Mesenchymal stem cell (in vitro differentiated cells and primary cell): ENCODE results near the gene VCAM1.

Experiments
- DNase-seq: peaks from one replicate; pipeline ENCODE4 v3.0.0-alpha.2; 2013
- H2AFZ ChIP-seq: one replicate; pipeline ENCODE4 v1.6.1; 2013; ENCODE audit warnings: low read depth, mild to moderate bottlenecking, control low read depth, inconsistent platforms, low read length, moderate library complexity
- H2AK5ac ChIP-seq: 2 replicates; pipeline ENCODE4 v1.6.1; 2013; ENCODE audit warnings: low read length, moderate library complexity, mild to moderate bottlenecking, inconsistent platforms; ENCODE audit not compliant: severe bottlenecking
- H2BK120ac ChIP-seq: one replicate; pipeline ENCODE4 v1.6.1; 2013; ENCODE audit warnings: low read depth, mild to moderate bottlenecking, inconsistent platforms, low read length, moderate library complexity
- H2BK12ac ChIP-seq, 2 experiments: one replicate each; pipeline ENCODE4 v1.6.1; 2013; ENCODE audit warnings: inconsistent platforms in 2 of 2, low read length in 2 of 2, mild to moderate bottlenecking in 2 of 2, moderate library complexity in 2 of 2, control low read depth in 1 of 2
- H2BK15ac ChIP-seq: one replicate; pipeline ENCODE4 v1.6.1; 2013; ENCODE audit warnings: mild to moderate bottlenecking, low read depth, inconsistent platforms; ENCODE audit not compliant: poor library complexity, severe bottlenecking
- H2BK5ac ChIP-seq: 2 replicates; pipeline ENCODE4 v1.6.1; 2013; ENCODE audit warnings: low read depth, mild to moderate bottlenecking, low read length, control low read depth, inconsistent platforms; ENCODE audit not compliant: poor library complexity, severe bottlenecking
- H3K14ac ChIP-seq, 2 experiments: one replicate each; pipeline ENCODE4 v1.6.1; 2013; ENCODE audit warnings: inconsistent platforms in 2 of 2, low read length in 2 of 2, control low read depth in 1 of 2, mild to moderate bottlenecking in 1 of 2, moderate library complexity in 1 of 2
- H3K18ac ChIP-seq, 2 experiments: one replicate each; pipeline ENCODE4 v1.6.1; 2013; ENCODE audit warnings: inconsistent platforms in 2 of 2, low read length in 2 of 2, control low read depth in 1 of 2, low read depth in 1 of 2, mild to moderate bottlenecking in 1 of 2
- H3K23ac ChIP-seq, 2 experiments: one replicate each; pipeline ENCODE4 v1.6.1; 2013; ENCODE audit warnings: inconsistent platforms in 2 of 2, low read length in 2 of 2, mild to moderate bottlenecking in 2 of 2, moderate library complexity in 2 of 2, control low read depth in 1 of 2
- H3K27ac ChIP-seq: 2 replicates; pipeline ENCODE4 v1.5.1; 2013; ENCODE audit warnings: mild to moderate bottlenecking, moderate library complexity, low read length, control low read depth, inconsistent platforms; ENCODE audit not compliant: poor library complexity, severe bottlenecking
- H3K27me3 ChIP-seq, 2 experiments: 2 replicates each; pipeline versions ENCODE4 v1.6.1 to v1.7.0; 2013; ENCODE audit warnings: low read length in 2 of 2, mild to moderate bottlenecking in 2 of 2, moderate library complexity in 2 of 2, control low read depth in 1 of 2, inconsistent platforms in 1 of 2; ENCODE audit not compliant: control insufficient read depth in 1 of 2, insufficient read depth in 1 of 2
- H3K36me3 ChIP-seq, 2 experiments: 2 replicates each; pipeline versions ENCODE4 v1.6.1 to v1.7.0; 2013; ENCODE audit warnings: low read length in 2 of 2, control low read depth in 1 of 2, inconsistent platforms in 1 of 2, low read depth in 1 of 2, mild to moderate bottlenecking in 1 of 2; ENCODE audit not compliant: insufficient read depth in 2 of 2, control insufficient read depth in 1 of 2
- H3K4ac ChIP-seq, 2 experiments: one replicate each; pipeline ENCODE4 v1.6.1; 2013; ENCODE audit warnings: inconsistent platforms in 2 of 2, low read length in 2 of 2, mild to moderate bottlenecking in 2 of 2, moderate library complexity in 2 of 2, control low read depth in 1 of 2, low read depth in 1 of 2
- H3K4me1 ChIP-seq: 2 replicates; pipeline ENCODE4 v1.6.1; 2013; ENCODE audit warnings: low read depth, low read length, control low read depth; ENCODE audit not compliant: control insufficient read depth, insufficient read depth
- H3K4me2 ChIP-seq: 2 replicates; pipeline ENCODE4 v1.6.1; 2013; ENCODE audit warnings: low read length, mild to moderate bottlenecking, inconsistent platforms; ENCODE audit not compliant: poor library complexity, severe bottlenecking
- H3K4me3 ChIP-seq, 2 experiments: 2 replicates each; pipeline versions ENCODE4 v1.5.1 to v1.7.0; 2013; ENCODE audit warnings: low read length in 2 of 2, mild to moderate bottlenecking in 2 of 2, control low read depth in 1 of 2, low read depth in 1 of 2; ENCODE audit not compliant: insufficient read depth in 1 of 2
- H3K79me1 ChIP-seq: replicated peaks from 2 replicates; pipeline ENCODE4 v1.6.1; 2013; ENCODE audit warnings: mild to moderate bottlenecking, control low read depth, low read length, inconsistent platforms; ENCODE audit not compliant: poor library complexity, severe bottlenecking
- H3K9ac ChIP-seq: 2 replicates; pipeline ENCODE4 v1.7.0; 2013; ENCODE audit warnings: mild to moderate bottlenecking, low read length, moderate library complexity
- H3K9me3 ChIP-seq: 2 replicates; pipeline ENCODE4 v1.7.0; 2013; ENCODE audit warnings: mild to moderate bottlenecking, low read length; ENCODE audit not compliant: control insufficient read depth
- H4K8ac ChIP-seq: one replicate; pipeline ENCODE4 v1.6.1; 2013; ENCODE audit warnings: inconsistent platforms, mild to moderate bottlenecking, low read length, moderate library complexity
- H4K91ac ChIP-seq: one replicate; pipeline ENCODE4 v1.6.1; 2013; ENCODE audit warnings: mild to moderate bottlenecking, low read length, inconsistent platforms
- WGBS: methylation state at CpG from one replicate; pipeline ENCODE4 v1.1.7; 2013; ENCODE audit warnings: mixed read lengths; 5-methylcytosine and 5-hydroxymethylcytosine counted together

Gene VCAM1

GRCh38 chr1:100785470-100786052, 66.0 kb downstream of the VCAM1 start:
- Histone ChIP-seq H3K36me3 (no peaks in the 10 kb centered on the region), H2AK5ac (no peak overlapping the region), H2BK120ac (no peak overlapping the region), H3K9ac (no peak overlapping the region), H3K4me2 (no peak overlapping the region), H2BK15ac (no peak overlapping the region), H2BK12ac (no peak overlapping the region), H3K14ac (no peak overlapping the region), H4K91ac (no peak overlapping the region), H3K9me3 (no peaks in the 10 kb centered on the region), H3K23ac (no peak overlapping the region), H2BK5ac (no peak overlapping the region), H3K27ac (no peak overlapping the region), H3K4ac (no peak overlapping the region), H4K8ac (no peak overlapping the region), H2AFZ (no peak overlapping the region), H3K4me3 (peak overlapping the region in 1 of 2 experiments; percentile 7), H3K4me1 (no peaks in the 10 kb centered on the region), H3K27me3 (no peaks in the 10 kb centered on the region), H3K79me1 (no peaks in the 10 kb centered on the region), H3K18ac (no peak overlapping the region)
- 80% methylated on average over 4 of the region's 5 CpGs for WGBS
- peak; percentile 70 for DNase-seq

GRCh38 chr1:100786870-100787269, 67.3 kb downstream of the VCAM1 start:
- Histone ChIP-seq H3K18ac (no peak overlapping the region), H3K23ac (no peak overlapping the region), H3K14ac (no peak overlapping the region), H3K27ac (no peak overlapping the region), H2AFZ (no peak overlapping the region), H3K4ac (no peak overlapping the region), H2BK5ac (no peak overlapping the region), H3K4me1 (no peaks in the 10 kb centered on the region), H4K8ac (no peak overlapping the region), H3K36me3 (no peaks in the 10 kb centered on the region), H2BK15ac (no peak overlapping the region), H3K4me3 (no peak overlapping the region), H3K9me3 (no peaks in the 10 kb centered on the region), H2BK12ac (no peak overlapping the region), H2AK5ac (no peak overlapping the region), H4K91ac (no peak overlapping the region), H3K4me2 (no peak overlapping the region), H3K27me3 (no peaks in the 10 kb centered on the region), H2BK120ac (no peak overlapping the region), H3K9ac (no peak overlapping the region), H3K79me1 (no peaks in the 10 kb centered on the region)
- WGBS: 91% methylated on average over 2 of the region's 2 CpGs
- no peak for DNase-seq
